ENCODE data around the gene NR3C1. TPM values are rescaled to one million over a fixed set of nuclear protein-coding genes. Genes with fewer than 3 reads are reported as not detected.

The NR3C1 gene
- total RNA-seq, 1 experiment from 2014 or later = 17.5 TPM

GRCh38 chr5:143313298-143313852 is 90.1 kb downstream of the NR3C1 start:
- ChIA-PET POLR2A (no interaction called here), CTCF (no interaction called here)
- intact Hi-C loops (cut with micrococcal nuclease; ENCODE audit: unreplicated experiment) = no loop called here
- peaks cover 8% of the 10 kb centered on the region; the same call in 1 of the 2 replicates for H3K4me1 ChIP-seq
- Mint-ChIP-seq H3K4me3 (ENCODE audit: unreplicated experiment) (no peak overlapping the region), H3K4me1 (ENCODE audit: low read depth, unreplicated experiment) (no peaks in the 10 kb centered on the region), H3K36me3 (ENCODE audit: insufficient read depth, unreplicated experiment) (peaks cover 7% of the 10 kb centered on the region), H3K9me3 (ENCODE audit: unreplicated experiment) (no peaks in the 10 kb centered on the region), H3K27ac (ENCODE audit: unreplicated experiment) (no peak overlapping the region), H3K27me3 (ENCODE audit: insufficient read depth, unreplicated experiment) (no peaks in the 10 kb centered on the region)
- TF ChIP-seq, protein P1, sequence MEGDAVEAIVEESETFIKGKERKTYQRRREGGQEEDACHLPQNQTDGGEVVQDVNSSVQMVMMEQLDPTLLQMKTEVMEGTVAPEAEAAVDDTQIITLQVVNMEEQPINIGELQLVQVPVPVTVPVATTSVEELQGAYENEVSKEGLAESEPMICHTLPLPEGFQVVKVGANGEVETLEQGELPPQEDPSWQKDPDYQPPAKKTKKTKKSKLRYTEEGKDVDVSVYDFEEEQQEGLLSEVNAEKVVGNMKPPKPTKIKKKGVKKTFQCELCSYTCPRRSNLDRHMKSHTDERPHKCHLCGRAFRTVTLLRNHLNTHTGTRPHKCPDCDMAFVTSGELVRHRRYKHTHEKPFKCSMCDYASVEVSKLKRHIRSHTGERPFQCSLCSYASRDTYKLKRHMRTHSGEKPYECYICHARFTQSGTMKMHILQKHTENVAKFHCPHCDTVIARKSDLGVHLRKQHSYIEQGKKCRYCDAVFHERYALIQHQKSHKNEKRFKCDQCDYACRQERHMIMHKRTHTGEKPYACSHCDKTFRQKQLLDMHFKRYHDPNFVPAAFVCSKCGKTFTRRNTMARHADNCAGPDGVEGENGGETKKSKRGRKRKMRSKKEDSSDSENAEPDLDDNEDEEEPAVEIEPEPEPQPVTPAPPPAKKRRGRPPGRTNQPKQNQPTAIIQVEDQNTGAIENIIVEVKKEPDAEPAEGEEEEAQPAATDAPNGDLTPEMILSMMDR (IDR thresholded peaks at IDR 0.05; ENCODE audit: insufficient read depth in 1 of 2, low read depth in 1 of 2, low read length in 1 of 2, severe bottlenecking in 1 of 2, unreplicated experiment in 1 of 2) = no peak
- no peaks in the 10 kb centered on the region for H3K9me3 ChIP-seq
- H3K27me3 ChIP-seq (replicated peaks; ENCODE audit: control insufficient read depth, insufficient read depth, low read length) = no peaks in the 10 kb centered on the region
- no TSS peak for BruUV-seq (replicated peaks)
- no peak overlapping the region for H3K4me3 ChIP-seq (ENCODE audit: low read depth, low read length)
- H3K36me3 ChIP-seq (ENCODE audit: control insufficient read depth, insufficient read depth, low read length) = no peaks in the 10 kb centered on the region
- no peak for DNase-seq

DNA sequence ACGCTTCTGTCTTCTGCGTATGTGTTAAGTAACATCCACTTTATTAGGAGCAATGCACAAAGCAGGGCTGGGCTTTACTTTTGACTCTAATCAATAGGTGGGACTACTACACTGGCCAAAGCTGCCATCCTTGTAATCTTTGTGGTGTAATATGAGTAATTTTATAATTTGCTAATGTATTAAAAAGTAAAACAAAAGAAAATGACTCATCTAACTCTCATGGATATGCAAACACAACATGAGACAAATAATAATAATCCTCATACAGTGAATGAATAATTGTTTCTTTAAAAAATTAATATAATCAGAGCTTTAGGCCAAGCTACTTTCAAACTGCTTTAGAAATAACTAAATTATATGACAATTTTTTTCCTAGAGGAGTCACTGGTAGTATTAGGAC is 90.7 kb downstream of the NR3C1 start:
- DNase-seq = no peak
- Histone ChIP-seq H3K4me3 (ENCODE audit: low read depth, low read length) (no peak overlapping the region), H3K27me3 (replicated peaks; ENCODE audit: control insufficient read depth, insufficient read depth, low read length) (no peaks in the 10 kb centered on the region), H3K36me3 (ENCODE audit: control insufficient read depth, insufficient read depth, low read length) (no peaks in the 10 kb centered on the region), H3K4me1 (peaks cover 8% of the 10 kb centered on the region; the same call in 1 of the 2 replicates), H3K9me3 (no peaks in the 10 kb centered on the region)
- no peaks in the 10 kb centered on the region for H3K9me3 Mint-ChIP-seq (ENCODE audit: unreplicated experiment)
- no peaks in the 10 kb centered on the region for H3K4me1 Mint-ChIP-seq (ENCODE audit: low read depth, unreplicated experiment)
- ChIA-PET CTCF (no interaction called here), POLR2A (no interaction called here)
- TF ChIP-seq, protein P1 (IDR thresholded peaks at IDR 0.05; ENCODE audit: insufficient read depth in 1 of 2, low read depth in 1 of 2, low read length in 1 of 2, severe bottlenecking in 1 of 2, unreplicated experiment in 1 of 2) = no peak
- peaks cover 7% of the 10 kb centered on the region for H3K36me3 Mint-ChIP-seq (ENCODE audit: insufficient read depth, unreplicated experiment)
- H3K27ac Mint-ChIP-seq (ENCODE audit: unreplicated experiment) = no peak overlapping the region
- intact Hi-C loops (cut with micrococcal nuclease; ENCODE audit: unreplicated experiment) = no loop called here
- no TSS peak for BruUV-seq (replicated peaks)
- no peak overlapping the region for H3K4me3 Mint-ChIP-seq (ENCODE audit: unreplicated experiment)
- no peaks in the 10 kb centered on the region for H3K27me3 Mint-ChIP-seq (ENCODE audit: insufficient read depth, unreplicated experiment)

DNA sequence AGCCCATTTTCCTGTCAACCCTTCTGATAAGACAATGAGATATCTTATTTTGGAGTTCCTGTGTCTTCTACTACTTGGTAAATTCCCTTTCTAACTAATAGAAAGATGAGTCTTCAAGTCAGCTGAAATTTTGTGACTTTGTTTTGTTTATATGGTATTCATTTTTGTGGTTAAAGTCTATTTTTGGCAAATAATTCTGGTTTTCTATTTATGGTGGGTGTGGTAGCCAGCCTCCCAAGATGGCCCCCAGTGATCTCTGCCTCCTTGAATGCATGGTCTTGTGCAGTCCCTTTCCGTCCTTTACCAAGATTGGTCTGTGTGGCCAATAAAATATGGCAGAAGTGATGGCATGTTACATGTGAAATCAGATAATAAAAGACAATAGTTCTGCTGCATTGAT is 91.5 kb downstream of the NR3C1 start:
- Mint-ChIP-seq H3K4me3 (ENCODE audit: unreplicated experiment) (no peak overlapping the region), H3K9me3 (ENCODE audit: unreplicated experiment) (no peaks in the 10 kb centered on the region), H3K27me3 (ENCODE audit: insufficient read depth, unreplicated experiment) (no peaks in the 10 kb centered on the region), H3K4me1 (ENCODE audit: low read depth, unreplicated experiment) (no peaks in the 10 kb centered on the region), H3K27ac (ENCODE audit: unreplicated experiment) (no peak overlapping the region), H3K36me3 (ENCODE audit: insufficient read depth, unreplicated experiment) (peaks cover 7% of the 10 kb centered on the region)
- H3K4me3 ChIP-seq (ENCODE audit: low read depth, low read length) = no peak overlapping the region
- BruUV-seq (replicated peaks) = no TSS peak
- CTCF ChIA-PET = no interaction called here
- H3K4me1 ChIP-seq = peaks cover under 1% of the 10 kb centered on the region; the same call in 1 of the 2 replicates
- intact Hi-C loops (cut with micrococcal nuclease; ENCODE audit: unreplicated experiment) = no loop called here
- H3K36me3 ChIP-seq (ENCODE audit: control insufficient read depth, insufficient read depth, low read length) = no peaks in the 10 kb centered on the region
- H3K9me3 ChIP-seq = no peaks in the 10 kb centered on the region
- TF ChIP-seq, protein P1 (IDR thresholded peaks at IDR 0.05; ENCODE audit: insufficient read depth in 1 of 2, low read depth in 1 of 2, low read length in 1 of 2, severe bottlenecking in 1 of 2, unreplicated experiment in 1 of 2) = no peak
- POLR2A ChIA-PET = no interaction called here
- DNase-seq = no peak
- H3K27me3 ChIP-seq (replicated peaks; ENCODE audit: control insufficient read depth, insufficient read depth, low read length) = no peaks in the 10 kb centered on the region
